GM19397 (cell line): ENCODE measurements around the gene CLSTN2.

Experiments used
- ATAC-seq: cut with Tn5 transposase; IDR thresholded peaks from one replicate; pipeline ENCODE4 v1.9.1; 2021; ENCODE audit warnings: mild to moderate bottlenecking, moderate library complexity; ENCODE audit not compliant: unreplicated experiment

Gene CLSTN2

GRCh38 chr3:140089403-140090072 is 154.6 kb downstream of the CLSTN2 start:
- ATAC-seq, result no peak

GRCh38 chr3:140091143-140091542 is 156.2 kb downstream of the CLSTN2 start:
- ATAC-seq, result no peak

- ATAC-seq, result no peak
Measured at GRCh38 chr3:140092848-140093536, 158.0 kb downstream of the CLSTN2 start.

- ATAC-seq, result no peak
Measured at GRCh38 chr3:140093742-140094141, 158.8 kb downstream of the CLSTN2 start.

GRCh38 chr3:140094487-140094886 is 159.5 kb downstream of the CLSTN2 start:
- no peak for ATAC-seq

GRCh38 chr3:140096037-140096436 is 161.1 kb downstream of the CLSTN2 start:
- no peak for ATAC-seq

DNA sequence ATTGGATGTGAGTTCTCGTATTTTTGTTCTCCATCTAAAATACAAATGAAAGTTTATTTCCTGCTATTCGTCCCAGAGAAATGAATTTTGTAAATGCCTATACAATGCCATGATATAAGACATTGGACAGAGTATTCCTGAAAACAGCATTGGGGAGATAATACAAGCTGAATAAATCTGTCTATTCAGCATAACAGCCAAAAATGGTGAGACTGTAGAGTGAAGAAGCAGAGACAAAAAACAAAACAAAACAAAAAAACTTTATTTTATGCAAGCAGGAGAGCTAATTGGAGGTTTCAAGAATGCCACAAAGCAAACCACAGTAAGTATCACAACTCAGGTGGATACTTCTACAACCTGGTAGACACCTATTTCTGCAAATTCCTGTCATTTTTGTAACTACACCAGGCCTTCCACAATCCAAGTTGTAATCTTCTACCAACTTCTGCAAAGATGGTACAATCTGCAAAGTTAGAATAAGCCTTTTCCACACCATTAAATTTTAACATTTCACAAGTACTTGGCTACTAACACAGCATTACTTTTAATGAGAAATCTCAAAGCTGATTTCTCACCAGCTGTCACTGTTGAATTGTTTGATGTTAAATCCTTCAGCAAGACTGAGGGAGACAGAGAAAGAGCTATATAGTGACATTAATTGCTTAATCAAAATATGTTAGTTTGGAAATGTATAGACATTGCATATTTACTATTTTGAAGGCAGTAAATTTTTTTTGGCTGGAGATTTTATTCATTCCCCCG is 163.1 kb downstream of the CLSTN2 start:
- no peak for ATAC-seq

GRCh38 chr3:140100479-140100878 is 165.5 kb downstream of the CLSTN2 start:
- no peak for ATAC-seq

DNA sequence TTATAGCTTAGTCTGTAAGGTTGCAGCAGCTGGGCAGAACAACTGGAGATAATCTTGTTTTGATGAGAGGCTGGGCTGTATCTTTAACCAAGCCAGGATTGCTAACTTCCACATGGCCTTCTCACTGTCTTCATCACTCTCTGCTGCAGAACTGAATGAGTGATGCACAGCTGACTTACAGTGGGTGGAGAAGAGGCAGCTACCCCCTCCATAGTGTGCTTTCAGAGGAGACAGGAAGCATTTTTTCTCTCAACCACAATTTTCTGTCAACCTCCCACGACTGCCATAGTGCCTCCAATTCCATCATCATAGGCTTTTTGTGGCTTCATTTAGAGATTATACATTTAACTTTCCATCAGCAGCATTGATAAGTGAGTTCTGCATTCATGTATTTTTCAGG is 168.2 kb downstream of the CLSTN2 start:
- no peak for ATAC-seq

DNA sequence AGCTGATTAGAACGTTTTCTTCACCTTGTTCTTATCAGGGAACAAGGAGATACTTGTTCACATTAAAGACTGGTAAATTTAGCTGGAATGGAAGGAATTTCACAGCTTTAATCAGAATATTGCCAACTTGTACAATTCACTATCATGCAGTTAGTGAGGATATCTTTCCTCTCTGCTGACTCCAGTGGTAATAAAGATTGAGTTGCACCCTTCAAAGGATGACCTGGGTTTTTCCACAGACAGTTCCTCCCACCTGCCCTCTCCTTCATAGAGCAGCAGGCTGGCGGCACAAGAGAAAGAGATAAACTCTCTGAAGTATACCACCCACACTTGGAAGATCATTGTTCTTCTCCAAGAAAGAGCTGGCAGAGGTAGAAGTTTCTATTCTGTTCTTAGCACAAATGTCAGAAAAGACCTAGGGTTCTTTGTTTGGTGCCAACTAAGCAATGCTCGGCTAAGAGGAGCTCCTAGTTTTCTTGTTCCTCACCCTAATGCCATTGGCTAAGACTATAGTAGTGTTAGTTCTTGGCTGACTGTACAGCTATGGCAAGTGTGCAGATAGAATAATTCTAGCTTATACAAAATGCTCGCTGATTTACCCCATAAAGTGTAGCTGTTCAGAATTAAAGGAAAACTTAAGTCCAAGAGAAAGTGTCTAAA is 169.1 kb downstream of the CLSTN2 start:
- no peak for ATAC-seq

GRCh38 chr3:140113996-140114788 is 179.2 kb downstream of the CLSTN2 start:
- no peak for ATAC-seq

GRCh38 chr3:140114789-140115080 is 179.8 kb downstream of the CLSTN2 start:
- ATAC-seq, result no peak

DNA sequence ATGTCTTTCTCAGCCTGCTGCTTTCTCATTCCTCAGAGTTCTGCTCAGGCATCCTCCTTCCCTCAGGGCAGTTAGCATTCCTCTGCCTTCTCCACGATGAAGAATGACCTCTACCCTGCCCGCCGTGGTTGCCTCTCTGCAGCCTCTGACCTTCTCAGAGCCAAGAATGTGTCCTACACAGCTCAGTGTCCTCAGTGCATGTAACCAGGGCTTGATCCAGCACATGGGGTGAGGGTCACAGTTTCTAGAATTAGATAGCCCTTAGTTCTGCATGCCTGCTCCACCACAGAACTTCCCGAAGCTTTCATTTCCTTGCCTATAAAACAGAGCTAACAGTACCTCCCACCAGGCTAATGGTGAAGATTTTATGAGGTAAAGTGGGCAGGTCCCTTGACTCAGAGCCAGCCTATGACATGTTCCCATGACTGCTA is 182.1 kb downstream of the CLSTN2 start:
- ATAC-seq, result no peak

DNA sequence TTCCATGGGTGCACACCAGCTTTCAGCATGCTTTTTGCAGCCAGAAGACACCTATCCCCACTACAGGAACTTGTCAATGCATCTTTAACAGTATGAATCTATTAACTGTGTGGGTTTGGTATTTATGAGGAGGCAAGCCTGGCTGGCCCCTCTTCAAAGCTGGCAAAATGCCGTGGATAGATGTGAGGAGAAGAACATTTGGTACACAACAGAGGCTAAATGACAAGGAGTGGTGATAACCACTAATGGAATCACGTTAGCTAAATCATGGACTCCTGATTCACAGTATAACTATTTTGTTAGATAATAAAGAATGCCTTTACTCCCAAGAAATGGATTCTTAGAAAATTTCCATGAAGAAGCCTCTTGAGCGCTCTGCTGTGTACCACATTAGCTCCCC is 187.2 kb downstream of the CLSTN2 start:
- ATAC-seq, result no peak

DNA sequence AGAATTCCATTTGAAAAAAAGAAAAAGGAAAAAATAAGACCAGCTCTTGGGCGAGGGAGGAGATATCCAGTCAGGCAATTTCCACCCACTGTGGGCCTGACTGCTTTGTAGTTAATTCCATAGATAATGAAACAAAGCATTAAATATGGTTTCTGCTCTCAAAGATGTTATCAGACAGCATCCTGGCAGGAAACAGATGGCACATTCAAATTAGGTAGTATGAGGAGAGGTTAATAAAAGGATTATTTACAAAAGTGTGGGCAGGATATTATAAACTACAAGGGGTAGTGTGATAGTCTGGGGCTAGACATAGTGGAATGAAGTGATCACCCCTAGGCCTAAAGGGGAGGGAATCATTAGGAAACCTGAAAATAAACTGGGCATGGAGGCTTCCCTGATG is 193.2 kb downstream of the CLSTN2 start:
- no peak for ATAC-seq

DNA sequence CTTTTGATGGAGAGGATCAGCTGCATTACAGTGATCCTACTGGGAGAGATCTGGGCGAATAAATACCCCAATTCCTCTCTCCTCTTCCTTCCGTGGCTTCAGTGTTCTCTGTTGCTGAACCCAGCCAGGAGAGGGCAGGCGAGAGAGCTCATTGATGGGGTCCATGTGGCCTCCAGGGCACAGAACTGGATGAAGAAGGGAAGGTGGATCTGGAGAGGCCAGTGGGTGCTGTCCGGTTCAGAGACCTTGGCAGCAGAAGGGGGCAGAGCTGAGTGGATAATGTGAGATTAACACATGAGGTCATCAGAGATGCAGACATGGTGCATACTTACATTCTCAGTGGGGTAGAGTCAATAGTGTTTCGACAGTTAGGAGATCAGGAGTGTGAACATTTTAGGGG is 193.6 kb downstream of the CLSTN2 start:
- ATAC-seq, result no peak

- no peak for ATAC-seq
Measured at GRCh38 chr3:140129768-140130284, 194.8 kb downstream of the CLSTN2 start.

DNA sequence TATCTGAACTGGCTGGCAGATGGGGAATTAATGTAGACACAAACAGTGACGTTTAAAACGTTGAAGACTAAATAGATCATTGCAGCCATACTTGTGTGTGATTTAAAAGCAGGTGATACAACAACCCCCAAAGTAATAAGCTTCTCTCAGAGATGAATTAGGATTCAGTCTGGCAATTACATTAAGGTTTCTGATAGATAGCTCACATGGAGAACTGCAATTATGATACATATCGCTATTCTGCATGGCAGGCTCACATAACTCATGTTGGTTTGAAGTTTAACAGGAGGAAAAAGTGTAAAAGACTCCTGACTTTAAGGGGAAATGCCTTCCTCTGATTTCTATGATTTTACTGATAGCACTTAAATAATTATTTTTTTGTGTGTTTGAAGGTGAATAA is 196.9 kb downstream of the CLSTN2 start:
- ATAC-seq, result no peak

DNA sequence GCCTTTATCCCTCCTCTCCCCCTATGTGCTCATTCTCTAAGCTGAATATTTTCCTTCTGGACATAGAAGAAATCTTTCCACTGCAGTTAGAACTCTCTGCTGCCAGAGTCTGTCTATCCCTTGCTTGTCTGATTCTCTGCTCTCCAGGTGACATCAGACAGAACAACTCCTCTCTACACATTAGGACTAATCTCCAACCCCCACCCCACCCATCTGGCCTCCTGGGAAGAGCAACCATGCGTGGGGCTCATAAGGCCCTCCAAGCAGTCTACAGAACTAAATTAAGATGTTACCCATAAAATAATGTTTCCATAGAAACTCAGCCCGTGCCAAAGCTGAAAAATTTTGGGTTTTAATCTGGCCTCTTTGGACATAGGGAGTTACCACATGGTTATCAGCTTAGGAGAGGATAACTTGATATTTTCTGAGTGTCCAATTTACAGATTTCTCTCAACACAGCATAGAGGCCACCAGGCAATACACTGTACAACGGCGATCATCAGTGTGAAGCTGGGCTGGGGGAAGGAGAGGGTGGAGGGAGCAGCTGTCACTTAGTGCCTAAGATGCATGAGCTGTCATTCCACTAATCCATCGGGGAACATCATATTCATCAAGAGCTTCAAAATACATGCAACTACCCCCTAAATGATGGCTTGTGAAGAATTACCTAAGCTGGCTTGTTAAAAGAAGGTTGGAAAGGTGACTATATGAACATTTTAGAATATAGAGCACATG is 199.4 kb downstream of the CLSTN2 start:
- ATAC-seq, result no peak

GRCh38 chr3:140135461-140135860 is 200.5 kb downstream of the CLSTN2 start:
- ATAC-seq, result no peak
